Muscle of back (tissue), 11 donors: ENCODE data around the gene PIGK. TPM values are rescaled to one million over a fixed set of nuclear protein-coding genes. Genes with fewer than 3 reads are reported as not detected.

Experiments
- DNase-seq, 3 donors: peaks; one replicate each; pipeline versions ENCODE4 v3.0.0 to v3.0.0-alpha.2; 2013
- polyA plus RNA-seq, 10 donors: library from polyadenylated mRNA; unstranded; fragments of 120-200 nt; gene quantifications; one replicate each; pipeline ENCODE4 v1.2.1, GENCODE V29; 2013; ENCODE audit not compliant: insufficient read length in 10 of 10

Gene PIGK
- polyA plus RNA-seq, 10 donors = 24.5 to 36.6 (median 29.3) TPM

DNA sequence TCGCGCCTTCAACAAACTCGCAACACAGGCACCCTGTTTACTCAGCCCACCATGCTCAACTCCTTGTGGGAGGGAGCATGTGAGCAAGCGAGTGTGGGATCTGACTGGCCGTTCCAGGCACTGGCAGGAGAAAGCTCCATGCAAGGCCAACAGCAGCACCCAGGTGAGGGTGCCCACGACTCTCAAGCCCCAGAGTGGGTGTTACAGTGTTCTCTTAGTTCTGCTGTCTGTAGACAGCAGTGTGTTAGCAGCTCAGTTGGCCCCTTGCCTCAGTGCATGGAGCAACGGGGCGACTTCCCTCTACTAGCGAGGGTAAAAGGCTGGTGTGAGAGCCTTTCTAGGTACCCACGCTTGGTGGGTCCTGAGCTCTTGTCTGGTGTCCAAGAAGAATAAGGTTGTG is 114.6 kb downstream of the PIGK start:
- no peak for DNase-seq

DNA sequence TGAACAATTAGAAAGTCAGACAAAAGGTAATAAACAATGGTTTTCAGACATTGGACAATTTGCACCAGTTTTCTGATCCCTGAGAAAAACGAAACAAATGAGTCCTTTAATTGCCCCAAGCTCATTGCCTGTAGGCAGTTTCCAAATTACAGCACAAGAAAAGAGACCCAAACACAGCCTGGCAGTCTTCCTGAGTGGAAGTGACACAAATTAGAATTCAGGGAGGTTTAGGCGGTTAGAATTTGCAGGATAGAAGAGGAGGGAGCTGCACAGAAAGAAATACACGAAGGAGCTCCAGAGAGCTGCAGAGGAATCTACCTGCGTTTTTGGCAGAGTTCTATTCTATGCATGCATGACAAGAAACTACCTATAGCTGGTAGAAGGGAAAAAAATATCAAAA is 115.7 kb downstream of the PIGK start:
- no peak for DNase-seq

DNA sequence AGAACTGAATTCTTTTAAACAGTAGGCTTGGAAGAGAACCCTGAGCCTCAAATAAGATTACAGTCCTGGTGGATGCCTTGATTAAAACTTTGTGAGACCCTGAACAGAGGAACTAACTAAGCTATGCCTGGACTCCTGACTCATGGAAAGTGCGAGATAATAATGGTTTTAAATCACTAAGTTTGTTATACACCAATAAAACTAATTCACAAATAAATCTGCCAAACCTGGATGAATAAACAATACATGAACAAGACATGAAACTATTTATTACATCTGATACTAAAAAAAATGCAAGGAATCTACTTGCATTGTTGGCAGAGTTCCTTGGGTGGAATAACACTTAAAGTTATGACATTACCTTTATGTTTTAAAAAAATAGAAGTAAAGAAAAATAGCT is 118.4 kb downstream of the PIGK start:
- DNase-seq = no peak

DNA sequence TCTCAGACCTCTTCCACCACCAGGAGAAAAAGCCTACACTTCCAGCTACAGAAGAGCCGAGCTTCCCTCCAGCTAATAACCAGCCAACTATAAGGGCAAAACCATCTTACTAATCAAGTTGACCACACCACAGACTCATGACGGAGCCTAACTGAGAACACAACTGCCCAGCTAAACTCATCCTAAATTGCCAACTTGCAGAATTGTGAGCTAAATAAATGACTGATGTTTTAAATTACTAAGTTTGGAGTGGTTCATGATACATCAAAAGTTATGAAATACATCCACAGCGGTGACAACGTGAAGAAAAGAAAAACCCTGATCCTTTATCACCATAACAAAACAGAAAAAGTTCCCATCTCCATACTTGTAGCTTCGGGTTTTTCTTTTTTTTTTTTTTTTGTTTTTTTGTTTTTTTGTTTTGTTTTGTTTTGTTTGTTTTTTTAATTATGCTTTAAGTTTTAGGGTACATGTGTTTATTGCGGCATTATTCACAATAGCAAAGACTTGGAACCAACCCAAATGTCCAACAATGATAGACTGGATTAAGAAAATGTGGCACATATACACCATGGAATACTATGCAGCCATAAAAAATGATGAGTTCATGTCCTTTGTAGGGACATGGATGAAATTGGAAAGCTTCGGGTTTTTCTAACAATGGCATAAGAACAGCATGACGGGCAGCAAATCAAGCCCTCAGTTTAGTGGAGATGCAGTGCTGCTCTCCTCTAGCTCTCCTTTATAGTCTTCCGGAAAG is 122.6 kb downstream of the PIGK start:
- DNase-seq = no peak

DNA sequence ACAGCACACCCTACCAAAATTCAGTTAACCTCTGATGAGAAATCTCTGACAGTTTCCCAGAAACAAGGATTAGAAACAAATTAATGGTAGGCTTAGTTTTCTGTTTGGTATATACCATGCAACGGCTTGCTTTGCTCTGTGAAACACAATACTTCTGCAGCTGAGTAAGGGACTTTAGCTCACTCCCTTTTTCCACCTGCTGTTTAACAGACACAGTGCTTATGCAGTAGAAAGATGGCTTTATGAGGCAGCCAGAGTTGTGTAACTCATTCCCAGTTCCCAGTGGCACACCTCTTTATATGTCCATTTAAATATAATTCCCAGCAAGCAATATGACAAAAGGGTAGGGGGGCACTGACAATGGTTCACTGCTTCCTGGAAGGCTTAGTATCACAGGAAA is 124.0 kb downstream of the PIGK start:
- peak in 2 of 3 donors; percentile 5 to 26 for DNase-seq

DNA sequence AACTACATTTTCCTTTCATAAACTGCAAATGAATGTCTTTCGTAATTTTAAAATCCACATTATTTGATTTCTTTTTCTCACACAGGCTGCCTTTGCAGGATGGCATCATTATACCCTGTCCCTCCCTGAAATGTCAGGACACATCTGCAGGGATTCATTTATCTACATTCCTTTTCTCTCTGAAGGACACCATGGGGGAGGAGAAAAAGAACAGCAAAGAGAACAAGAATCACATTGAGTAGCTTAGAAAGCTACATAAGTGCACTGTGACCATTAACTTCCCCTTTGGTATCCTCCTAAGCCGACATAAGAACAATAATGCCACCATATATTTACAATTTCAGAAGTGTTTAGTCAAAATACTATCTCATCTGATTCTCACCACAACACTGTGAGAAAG is 129.5 kb downstream of the PIGK start:
- DNase-seq = no peak

DNA sequence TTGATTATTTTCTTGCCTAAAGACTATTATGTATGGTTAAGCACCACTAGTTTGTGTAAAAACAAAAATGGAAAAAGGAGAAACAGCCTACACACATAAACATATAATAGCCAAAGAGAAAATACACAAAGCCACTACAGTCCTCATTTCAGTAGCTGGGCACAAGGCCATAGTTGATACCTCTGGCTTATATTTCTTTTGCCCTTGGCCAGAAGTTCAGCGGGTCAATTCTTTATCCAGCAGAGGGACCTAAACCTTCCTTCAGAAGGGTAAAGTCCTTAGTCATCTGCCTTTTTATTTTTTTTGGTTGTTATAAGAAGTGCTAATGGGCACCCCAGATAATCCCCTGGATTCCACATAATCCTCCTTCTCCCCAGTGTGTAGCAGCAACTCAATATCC is 134.1 kb downstream of the PIGK start:
- DNase-seq = no peak

DNA sequence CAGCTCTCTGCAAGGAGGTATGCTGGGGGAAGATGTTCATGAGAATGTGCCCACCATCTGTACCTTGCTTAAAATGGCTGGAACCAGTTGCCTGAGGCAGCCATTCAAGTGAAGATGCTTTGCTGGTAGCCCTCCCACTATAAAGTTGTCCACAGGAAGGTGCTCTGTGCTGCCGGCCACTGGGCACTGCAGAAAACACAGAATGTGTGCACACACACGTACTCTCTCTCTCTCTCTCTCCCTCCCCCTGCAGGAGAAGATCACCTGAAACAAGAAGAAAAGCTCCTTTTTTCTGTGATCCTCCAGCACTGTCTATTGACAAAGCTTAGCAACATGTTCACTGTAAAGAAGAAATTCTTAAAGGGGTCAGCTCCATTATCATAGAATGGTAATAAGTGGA is 134.8 kb downstream of the PIGK start:
- DNase-seq = no peak

DNA sequence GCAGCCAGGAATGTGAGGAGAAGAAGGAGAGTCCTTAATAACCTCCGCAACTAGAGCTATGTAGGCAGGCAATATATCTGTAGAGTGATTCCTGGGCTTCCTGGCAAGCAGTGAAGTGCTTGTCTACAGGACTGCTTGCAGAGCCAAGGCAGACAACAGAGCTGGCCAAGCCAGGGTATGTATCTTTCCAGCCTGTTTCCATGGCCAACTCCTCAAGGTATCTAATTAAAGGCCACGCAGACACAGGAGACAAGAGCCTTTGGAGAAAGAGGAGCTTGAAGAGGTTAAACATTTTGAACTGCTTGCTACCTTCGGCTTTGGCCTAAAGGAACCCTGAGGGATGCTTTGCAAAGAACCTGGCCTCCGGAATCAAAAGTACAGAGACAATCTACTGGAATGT is 137.4 kb downstream of the PIGK start:
- DNase-seq = peak in 2 of 3 donors; percentile 7 to 26

DNA sequence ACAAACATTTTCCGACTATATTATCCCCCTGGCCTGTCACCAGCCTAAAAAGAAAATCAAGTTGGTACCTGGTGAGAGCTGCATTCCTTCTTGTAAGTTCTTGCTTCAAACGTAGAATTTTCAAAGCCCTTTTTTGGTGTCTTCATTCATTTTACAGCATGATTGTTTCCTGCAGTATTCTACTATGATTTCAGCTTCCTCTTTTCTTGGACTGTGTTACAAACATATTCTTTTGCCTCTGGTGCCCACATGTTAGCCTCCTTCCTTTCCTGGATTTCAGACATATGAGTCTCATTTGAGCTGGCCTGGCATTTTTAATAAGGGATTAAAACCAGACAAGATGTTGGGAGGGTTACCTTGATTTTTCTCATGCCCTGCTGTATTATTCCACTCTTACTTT is 142.5 kb downstream of the PIGK start:
- no peak for DNase-seq

DNA sequence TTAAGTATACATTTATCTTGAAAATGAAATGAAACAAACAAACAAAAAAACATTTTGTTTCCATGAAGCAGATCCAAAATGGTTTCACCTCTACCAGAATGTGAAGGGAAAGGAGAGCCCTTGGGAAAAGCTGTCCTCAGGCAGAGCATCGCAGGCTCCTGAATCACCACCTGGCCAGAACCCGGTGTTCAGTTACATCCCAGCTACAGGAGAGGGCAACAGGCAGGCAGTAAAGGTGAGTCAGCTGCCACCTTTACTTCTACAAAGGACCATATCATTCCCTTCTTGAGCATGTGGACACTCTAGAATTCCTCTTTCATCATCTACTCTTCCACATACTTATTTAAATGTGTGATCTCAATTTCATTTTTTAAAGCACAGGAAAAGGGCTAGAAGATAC is 151.2 kb downstream of the PIGK start:
- DNase-seq = no peak

DNA sequence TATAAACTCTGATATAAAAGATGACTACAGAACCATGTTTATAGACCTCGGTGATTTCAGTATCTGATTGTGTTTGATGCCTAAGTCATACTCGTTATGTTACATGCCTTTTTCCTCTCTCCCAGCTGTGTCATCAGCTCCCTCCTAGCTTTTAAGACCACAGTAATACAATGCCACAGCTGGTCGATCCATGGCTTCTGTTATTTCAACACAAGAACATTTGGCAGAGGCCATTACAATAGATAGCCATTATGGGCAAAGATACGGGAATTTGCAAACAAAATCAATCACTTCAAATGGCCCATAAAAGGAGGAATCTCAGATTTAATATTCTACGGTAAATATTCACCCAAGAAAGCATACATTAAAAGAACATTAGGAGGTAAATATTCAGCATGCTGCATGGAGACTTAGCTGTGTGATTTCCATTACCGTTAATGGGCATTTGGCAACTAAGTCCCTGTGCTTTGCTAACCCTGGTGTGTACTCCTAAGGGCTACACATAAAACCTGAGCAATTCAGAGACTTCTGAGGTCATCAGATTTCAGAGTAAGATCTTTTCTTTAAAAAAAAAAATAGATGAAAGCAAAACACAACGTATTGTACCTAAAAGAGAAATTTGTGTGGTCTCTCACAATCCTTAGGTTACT is 153.4 kb downstream of the PIGK start:
- no peak for DNase-seq

DNA sequence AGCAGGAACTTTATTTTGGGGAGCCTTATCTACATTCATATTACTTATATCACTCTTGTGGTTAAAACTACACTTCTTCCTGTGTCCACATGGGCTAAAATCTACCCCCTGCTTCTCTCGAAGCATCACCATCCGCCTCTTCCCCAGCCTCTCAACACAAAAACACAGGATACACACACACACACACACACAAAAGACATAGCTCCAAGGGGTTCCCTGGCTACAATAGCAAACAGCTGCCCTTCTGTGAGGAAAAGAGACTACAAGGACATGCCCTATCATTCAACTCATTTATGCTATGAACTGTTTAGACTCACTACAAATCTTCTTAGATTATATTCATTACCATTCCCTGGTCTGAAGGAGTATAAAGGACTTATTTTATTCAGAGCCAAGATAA is 155.0 kb downstream of the PIGK start:
- no peak for DNase-seq

DNA sequence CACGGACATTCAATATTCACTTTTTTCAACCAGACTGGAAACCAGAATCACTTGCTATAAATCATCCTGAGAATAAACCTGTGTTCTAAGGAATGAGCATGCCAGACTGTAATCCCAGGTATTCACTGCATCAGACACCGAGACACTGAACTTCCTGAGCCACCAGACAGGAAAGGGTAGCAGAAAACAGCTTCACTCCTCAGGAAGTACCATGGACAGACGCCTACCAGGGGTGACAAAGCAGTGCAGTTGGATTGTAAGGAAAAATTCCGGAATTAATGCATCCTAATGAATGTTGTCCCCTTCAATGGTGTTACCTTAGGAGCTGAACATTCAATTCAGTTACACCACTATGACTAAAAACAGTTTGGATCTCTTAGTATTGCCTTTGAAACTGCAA is 156.1 kb downstream of the PIGK start:
- no peak for DNase-seq

DNA sequence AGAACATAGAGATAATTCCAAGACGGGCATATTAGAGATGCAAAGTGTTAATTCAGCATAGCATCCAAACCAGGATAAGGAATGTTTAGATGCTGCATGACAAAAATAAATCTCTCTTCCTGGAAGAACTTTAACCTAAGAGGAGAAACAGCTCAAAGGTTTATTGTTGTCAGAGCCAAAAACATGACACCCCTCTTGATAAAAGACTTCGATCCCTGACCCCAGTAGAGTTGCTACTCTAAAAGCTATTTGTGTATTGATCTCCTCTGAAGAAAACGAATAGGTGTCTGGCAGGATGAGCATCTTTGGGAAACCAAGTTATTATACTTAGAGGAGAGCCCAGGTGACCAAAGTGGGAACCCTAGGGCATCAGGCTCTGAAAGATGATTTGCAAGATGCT is 158.1 kb downstream of the PIGK start:
- DNase-seq = no peak

DNA sequence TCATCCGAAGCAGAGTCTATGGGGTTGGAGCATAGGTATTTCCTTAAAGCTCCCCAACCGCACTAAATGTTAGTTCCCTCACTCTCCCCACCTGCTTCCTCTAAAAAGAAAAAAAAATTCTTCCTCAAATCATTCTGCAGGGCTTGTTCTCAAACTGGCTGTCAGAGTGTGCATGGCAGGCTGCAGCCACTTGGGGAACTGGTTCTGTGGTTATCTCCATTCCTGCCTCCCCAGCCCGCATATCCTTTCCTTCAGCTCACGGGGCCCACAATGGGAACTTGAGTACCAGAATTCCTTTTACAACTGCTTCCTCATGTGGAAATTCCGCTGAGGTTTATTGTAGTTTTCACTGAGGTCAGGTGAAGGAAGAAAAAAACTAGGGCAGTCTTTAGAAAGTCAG is 159.2 kb downstream of the PIGK start:
- no peak for DNase-seq

DNA sequence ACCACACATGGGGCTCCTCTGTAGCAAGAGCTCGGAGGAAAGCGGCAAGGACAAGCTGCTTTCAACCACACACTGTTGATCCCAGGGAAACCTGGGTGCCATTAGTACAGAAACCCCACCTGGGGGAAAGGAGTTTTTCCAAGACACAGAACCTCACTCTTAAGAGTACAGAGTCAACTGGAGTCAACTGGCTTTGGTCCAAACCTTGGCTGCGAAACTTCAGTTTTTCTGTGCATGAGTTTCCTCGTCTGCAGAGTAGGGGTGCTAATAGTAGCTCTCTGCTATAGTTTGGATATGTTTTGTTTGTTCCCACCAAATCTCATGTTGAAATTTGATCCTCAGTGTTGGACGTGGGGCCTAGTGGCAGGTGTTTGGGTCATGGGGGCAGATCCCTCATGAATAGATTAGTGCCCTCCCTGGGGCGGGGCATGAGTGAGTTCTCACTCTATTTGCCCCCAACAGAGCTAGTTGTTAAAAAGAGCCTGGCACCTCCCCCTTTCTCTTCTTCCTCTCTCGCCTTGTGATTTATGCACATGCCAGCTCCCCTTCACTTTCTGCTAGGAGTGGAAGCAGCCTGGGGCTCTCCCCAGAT is 161.1 kb downstream of the PIGK start:
- DNase-seq = no peak

DNA sequence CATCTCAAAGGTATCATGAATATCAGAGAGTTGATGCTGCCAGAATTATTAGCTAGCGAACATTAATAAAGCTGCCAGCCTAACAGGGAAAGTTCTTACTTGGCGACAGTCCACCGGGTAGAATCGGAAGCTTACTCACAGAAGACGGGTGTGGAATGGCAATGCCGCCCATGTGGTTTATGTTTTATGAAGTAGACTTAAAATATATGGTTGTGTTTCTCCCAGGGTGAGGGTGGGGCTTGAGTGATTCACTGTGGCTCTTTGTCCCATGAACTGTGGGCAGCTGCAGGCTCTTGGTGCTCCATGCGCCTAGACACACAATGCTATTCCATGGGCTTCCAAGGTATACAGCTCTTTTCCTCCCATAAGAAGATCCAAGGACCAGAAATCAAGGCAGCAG is 162.7 kb downstream of the PIGK start:
- no peak for DNase-seq

DNA sequence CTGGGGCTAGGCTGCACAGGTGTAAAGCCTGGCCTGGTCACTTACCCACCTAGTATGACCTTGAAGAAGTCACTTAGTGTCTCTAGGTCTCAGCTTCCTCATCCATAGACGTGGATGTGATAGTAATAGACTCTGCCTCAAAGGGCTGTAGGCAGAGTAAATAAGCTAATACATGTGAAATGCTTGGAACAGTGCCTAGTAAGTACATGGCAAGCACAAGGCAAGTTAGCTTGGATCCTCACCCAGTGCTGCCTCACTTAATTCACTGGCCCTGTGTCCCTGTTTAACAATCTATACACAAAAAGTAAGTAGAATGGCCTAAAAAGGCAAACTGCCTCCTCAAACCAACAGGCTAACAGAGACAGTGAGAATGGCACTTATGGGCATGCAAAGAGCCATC is 167.8 kb downstream of the PIGK start:
- DNase-seq = no peak

DNA sequence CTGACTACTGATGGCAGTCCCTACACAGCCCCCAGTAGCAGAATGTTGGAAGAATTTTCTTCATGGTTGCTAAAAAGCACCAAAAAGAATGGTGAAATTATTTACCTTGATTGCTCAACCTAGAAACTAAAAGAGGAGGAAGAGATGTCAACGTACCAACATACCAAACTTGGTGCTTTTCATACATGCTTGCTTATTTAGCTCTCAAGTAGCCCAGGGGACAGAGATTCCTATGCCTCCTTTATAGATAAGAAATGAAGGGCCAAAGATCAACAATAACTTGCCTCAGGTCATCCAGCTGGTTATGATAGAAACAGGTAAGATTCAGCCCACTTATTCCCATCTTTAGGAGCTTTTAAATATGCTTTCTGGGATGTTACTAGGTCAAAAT is 170.6 kb downstream of the PIGK start:
- DNase-seq = no peak

DNA sequence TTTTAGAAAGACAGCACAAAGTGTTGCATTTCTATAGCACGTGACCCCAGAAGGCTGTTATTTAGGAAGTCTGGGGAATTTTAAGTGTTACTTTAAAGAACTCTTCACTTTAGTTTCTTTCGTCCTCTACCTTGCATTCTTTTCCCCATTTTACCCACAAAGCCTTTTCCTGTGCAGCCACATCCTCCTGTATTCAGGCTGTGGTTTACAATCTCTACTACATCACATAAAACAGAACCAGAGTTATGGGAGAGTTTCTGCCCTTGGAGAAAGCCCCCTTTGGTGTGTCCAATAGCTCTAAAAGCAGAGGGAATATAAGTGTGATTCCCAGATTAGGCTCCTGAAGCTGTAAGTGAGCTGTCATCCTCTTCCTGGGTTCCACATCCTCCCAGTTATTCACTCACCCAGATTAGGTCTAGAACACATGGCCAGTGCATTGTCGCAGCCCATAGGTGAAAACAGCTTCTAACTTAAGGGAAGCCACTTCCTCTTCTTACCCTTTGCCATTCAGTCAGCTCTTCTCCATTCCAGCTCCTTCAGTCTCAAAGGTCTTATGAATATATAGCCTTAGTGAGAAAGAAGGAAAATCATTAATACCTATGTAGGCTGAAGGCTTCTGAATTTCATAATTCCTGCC is 171.1 kb downstream of the PIGK start:
- no peak for DNase-seq

DNA sequence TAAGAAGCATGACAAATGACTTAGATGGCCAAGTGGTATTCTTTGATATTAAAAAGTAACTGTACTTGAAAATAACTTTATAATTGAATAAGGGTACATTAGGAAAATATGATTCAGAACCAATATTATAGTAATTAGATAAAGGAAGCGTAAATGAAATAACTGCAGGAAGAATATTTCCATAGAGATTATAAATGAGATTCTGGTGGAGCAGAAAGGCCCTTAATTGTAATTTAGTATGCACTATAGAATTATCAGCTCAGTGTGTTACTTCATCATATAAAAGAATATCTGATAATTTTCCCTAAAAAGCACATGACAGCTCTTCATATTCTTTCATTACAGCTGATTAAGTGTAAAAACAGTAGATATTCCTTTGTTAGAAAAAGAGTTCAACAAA is 171.7 kb downstream of the PIGK start:
- no peak for DNase-seq
